HUDEP-2 (cell line): ENCODE measurements around the gene RERE.
"Not testable (repeated sequence)": the region's sequence is repeated elsewhere in the genome, so short reads cannot be mapped to it uniquely, and the experiment has no call there.

Source experiments
- DNase-seq, 76 experiments: peaks; one replicate each; lab custom pipeline; 2025; ENCODE audit not compliant: unreplicated experiment in 76 of 76; lab: John Stamatoyannopoulos, UW

Gene RERE

GRCh38 chr1:8398677-8399076, 418.8 kb downstream of the RERE start:
- DNase-seq = no peak

DNA sequence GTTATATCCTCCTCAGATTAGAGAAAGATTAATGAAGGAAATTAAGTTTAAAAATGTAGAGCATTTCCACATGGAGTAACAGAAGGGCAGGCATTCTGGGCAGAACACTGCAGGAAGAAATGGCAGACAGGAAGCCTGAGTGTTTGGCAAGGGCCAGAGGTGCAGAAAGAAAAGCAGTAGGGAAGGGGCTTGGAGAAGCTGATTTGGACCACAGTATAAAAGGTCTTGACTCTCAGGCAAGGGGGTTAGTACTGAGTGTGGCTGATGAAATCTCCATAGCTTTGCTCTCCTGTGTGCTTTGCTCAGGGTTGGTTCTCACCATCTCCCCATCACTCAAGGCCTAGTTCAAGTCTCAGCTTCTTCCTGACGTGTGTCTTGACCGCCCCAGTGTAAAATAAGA, 419.4 kb downstream of the RERE start:
- no peak for DNase-seq

- DNase-seq = no peak
Measured at GRCh38 chr1:8397511-8397910, 419.9 kb downstream of the RERE start.

DNA sequence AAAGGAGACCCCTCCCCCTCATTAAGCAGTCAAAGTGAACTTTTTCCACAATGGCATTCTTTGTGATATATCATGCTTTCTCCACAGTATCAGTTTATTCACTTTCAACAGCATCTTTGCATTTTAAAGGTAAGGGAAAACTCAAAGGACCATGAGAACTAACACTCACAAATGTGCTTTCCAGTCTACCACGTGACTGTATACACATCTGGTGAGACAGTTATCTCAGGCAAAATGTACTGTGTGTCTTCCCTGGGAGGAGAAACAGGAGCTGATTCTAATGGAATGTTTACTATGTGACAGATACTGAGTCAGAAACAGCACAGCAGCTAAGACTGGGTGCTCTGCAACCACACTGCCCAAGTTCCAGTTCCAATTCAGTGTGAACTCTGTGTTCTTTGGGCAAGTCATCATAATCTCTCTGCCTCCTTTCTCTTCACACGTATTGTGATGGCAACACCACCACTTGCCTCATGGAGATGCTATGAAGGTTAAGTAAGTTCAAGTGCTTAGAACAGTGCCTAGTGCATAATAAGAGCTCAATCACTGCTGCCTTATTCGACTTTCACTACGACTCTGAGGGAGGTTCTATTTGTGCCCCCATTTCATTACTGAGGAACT, 420.5 kb downstream of the RERE start:
- no peak for DNase-seq

DNA sequence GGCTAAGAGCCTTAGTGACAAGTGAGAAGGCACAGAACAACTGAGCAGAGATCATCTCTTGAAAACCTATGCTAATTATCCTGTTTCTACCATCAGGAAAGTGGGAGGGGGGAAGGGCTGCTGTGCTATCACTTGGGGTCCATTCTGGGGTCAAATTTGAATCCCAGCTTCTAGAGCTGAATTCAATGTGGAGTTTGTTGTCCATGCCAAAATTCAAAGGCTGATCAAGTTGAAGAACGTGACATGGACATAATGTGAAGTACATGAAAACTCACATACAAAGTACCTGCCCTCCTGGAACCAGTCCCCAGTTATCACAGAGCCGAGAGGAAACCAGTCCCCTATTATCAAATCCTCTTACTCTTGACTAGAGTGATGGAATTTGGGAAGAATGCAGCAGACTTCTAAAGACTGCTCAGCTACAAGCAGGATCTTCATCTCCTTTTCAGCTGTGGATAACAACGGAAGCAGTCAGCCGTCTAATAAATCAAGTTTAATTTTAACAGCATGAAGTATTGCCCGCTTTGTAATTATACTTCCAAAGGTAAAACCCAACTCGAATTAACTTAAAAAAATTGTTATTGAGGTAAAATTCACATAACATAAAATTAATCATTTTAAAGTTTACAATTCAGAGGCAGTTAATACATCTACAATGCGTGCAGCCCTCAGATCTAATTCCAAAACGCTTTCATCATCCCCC, 421.2 kb downstream of the RERE start:
- no peak for DNase-seq

DNA sequence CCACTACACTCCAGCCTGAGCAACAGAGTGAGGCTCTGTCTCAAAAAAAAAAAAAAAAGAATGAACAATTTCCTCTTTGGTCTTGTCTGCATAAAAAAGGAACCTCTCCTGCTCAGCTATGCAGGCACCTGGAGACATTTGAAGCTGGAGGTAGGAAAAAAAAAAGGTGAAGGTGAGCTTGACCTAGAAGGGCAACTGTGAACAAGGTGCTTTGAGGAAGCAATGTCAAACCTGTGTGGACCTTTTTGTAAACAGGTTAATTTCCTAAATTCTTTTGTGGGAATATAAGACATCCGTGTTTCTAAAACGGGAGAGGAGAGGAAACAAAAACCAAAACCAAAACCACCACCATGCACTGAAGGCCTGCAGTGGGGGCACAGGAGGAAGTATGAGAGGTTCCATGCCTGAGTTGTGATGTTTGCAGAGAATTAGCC, 422.0 kb downstream of the RERE start:
- DNase-seq = no peak

DNA sequence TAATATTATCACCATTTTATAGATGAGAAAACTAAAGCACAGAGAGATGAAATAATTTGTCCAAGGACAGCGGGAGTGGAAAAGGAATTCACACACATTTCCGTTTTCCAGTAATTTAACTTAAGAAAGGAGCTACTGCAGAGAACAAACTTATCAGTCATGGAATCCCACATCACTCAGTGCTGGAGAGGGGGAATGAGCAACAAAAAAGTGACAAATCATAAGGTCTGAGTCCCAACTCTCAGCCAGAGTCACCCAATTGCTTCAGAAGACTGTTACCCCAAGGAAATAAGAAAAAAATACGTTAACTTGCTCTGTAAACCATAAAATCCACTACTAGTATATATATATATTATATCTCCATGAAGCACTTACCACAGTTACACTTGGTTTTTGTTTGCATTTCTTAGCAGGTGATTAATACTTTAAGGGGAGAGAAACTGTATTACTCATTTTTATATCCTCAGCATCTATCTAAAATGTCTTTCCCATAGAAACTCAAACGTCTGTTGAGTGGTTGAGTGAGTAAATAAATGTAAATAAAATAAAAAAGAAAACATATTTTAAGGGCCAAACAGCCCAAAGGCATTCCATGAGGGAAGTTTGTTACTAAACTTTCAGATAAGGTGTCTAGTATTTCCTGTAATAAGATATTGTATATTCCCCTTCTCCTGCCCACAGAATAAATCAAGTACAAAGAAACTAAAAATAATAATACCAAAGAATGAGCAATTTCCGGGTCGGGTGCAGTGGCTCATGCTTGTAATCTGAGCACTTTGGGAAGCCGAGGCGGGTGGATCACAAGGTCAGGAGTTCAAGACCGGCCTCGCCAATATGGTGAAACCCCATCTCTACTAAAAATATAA, 422.8 kb downstream of the RERE start:
- no peak for DNase-seq

GRCh38 chr1:8392522-8392921, 424.9 kb downstream of the RERE start:
- DNase-seq = no peak

- DNase-seq = no peak
Measured at GRCh38 chr1:8390707-8391106, 426.7 kb downstream of the RERE start.

DNA sequence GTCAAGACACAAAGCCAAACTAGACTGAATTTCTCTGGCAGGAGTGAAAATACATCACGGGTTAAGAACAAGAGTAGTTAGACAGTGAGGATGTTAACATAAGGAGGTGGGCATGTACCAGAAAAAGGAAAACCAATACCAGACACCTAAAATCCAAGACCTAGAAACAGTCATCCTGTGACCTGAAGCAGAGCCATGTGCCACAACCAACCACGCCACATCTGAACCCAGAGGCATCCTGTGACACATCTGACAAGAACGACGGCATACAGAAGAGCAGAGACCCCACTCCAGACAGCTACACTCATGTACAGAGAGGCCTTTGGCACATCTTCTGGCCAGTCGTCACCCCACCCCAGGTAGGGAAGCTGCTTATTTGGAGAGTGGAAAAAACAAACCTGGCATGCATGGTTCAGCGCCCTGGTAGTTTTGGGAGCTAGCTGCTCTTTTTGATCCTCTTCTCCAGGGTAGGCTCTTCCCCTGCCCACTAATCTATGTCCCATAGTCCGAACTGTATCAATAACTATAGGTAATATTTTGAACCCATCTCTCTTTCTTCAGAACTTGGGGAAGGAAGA, 427.4 kb downstream of the RERE start:
- DNase-seq = no peak

- DNase-seq = peak in 10 of 76 experiments; percentile 2 to 40 (median 12)
Measured at GRCh38 chr1:8388732-8389562, 428.5 kb downstream of the RERE start.

- no peak for DNase-seq
Measured at GRCh38 chr1:8386247-8386646, 431.2 kb downstream of the RERE start.

- no peak for DNase-seq
Measured at GRCh38 chr1:8384577-8384976, 432.9 kb downstream of the RERE start.

DNA sequence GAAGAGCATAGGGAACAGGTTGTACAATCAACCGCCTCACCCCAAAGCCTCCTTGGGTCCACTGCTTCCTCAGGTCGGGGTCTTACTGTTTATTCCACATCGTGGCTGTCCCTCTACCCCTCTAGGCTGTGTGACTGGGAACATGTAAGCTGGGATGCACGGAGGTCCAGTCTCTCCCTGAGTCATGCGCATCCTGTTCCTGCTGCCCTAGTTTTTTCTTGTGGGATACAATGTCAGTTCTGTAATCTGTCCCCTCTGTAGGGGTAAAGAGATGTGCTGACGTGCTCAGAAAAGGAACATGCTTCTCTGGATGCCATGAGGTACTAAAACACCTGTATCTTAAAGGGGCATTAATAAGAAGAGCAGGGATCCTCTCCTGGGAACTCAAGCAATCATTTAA, 433.4 kb downstream of the RERE start:
- no peak for DNase-seq

DNA sequence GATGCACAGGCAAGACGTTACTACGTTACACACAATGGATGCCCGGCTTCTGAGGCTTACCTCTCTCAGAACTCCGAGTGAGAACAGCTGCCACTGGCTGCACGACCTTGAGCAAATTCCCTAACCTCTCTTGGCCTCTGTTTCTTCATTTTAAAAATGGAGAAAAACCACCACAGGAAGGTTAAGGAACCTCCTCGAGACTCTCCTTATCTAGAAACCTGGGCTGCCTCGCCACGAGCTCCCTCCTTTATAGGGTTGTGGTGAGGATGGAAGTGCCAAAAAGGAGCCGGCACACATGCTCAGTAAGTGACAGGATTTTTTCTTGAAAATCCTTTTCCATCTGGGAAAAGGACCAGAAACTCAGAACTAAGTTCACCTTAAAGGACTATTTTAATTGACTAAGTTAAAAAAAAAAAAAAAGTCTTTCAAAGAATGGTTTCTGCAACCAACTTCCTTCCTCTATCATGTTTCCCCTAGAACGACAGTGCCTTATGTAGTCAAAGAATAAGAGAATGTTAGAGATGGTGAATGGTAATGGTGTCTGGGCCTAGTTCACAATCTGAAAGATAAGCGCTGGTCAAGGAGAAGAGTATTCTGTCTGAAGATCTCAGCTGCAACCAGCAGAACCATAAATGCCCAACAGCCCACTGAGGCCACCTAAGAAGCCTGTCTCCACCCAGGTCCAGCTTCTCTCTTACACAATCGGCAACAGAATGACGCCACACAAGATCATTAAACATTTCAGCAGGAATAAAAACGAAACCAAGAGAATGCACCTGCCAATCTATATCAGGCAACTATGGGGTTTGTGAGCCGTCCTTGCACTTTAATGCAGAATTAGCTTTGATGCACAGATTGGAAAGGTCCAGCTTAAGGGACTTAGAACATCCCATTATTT, 434.6 kb downstream of the RERE start:
- DNase-seq = no peak

- no peak for DNase-seq
Measured at GRCh38 chr1:8382051-8382505, 435.4 kb downstream of the RERE start.

- DNase-seq = no peak
Measured at GRCh38 chr1:8381618-8382017, 435.8 kb downstream of the RERE start.

GRCh38 chr1:8380310-8380709, 437.1 kb downstream of the RERE start:
- DNase-seq = not testable (repeated sequence)

- no peak for DNase-seq
Measured at GRCh38 chr1:8379513-8380186, 437.8 kb downstream of the RERE start.
